ENCODE measurements around the gene FAM3B.

DNA sequence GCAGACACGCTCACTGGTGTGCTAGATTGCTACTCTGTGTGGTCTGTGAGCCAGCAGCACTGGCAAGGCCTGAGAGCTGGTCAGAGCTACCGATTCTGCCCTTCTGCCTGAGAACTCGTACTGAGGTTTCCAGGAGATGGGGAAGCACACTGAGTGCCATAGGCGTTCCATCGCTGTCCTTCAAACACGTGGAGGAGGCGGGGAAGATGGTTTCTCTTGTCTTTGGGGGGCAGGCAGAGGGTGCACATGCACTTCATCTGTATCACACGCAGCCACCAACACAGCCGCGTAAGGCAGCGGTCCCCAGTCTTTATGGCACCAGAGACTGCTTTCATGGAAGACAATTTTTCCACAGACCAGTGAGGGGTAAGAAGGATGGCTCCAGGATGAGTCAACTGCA, 85.6 kb downstream of the FAM3B start:
- TF ChIP-seq POLR2A (IDR thresholded peaks at IDR 0.05; ENCODE audit: low read depth, low read length) = no peak
- TF ChIP-seq TAF1 (IDR thresholded peaks at IDR 0.05; ENCODE audit: borderline replicate concordance, low read depth, low read length) = no peak
- TF ChIP-seq POLR2AphosphoS5 (IDR thresholded peaks at IDR 0.05; ENCODE audit: low read depth, low read length) = no peak

All from GM12892 (cell line).